NCI-H1694 treated with DMSO at 0.1 percent for 48 hours (cell line): Measurements from ENCODE around the gene RAB40B.

Experiments used
- DNase-seq: peaks from one replicate; lab custom pipeline; 2025; lab: John Stamatoyannopoulos, UW

The RAB40B gene

GRCh38 chr17:82716203-82717010, 17.9 kb upstream of the RAB40B start, which contains the start of gene FN3KRP:
FN3KRP (plus strand) TSS chr17:82716706; CDS start chr17:82716756, 50 bp downstream.
- peak; percentile 89 for DNase-seq

GRCh38 chr17:82713071-82713723, 14.7 kb upstream of the RAB40B start:
- no peak for DNase-seq

- DNase-seq, result no peak
These were observed 12.2 kb upstream of the RAB40B start for GRCh38 chr17:82710499-82711232.

GRCh38 chr17:82709676-82710498, 11.4 kb upstream of the RAB40B start:
- no peak for DNase-seq

- no peak for DNase-seq
These were observed 10.7 kb upstream of the RAB40B start for GRCh38 chr17:82709024-82709675.

- DNase-seq, result no peak
These were observed 7.3 kb upstream of the RAB40B start for GRCh38 chr17:82705756-82706155.

GRCh38 chr17:82704886-82705285, 6.4 kb upstream of the RAB40B start:
- DNase-seq, result no peak

- DNase-seq, result no peak
These were observed 5.7 kb upstream of the RAB40B start for GRCh38 chr17:82703935-82704865.

GRCh38 chr17:82703036-82703745, 4.7 kb upstream of the RAB40B start:
- DNase-seq, result no peak

- no peak for DNase-seq
These were observed 3.9 kb upstream of the RAB40B start for GRCh38 chr17:82702231-82702927.

- no peak for DNase-seq
These were observed 1.1 kb upstream of the RAB40B start for GRCh38 chr17:82699551-82699950.

GRCh38 chr17:82698974-82699442, 510 bp upstream of the RAB40B start:
- DNase-seq, result no peak

- DNase-seq, result no peak
These were observed 762 bp downstream of the RAB40B start for GRCh38 chr17:82697808-82698064.

- DNase-seq, result no peak
These were observed 1.3 kb downstream of the RAB40B start for GRCh38 chr17:82696916-82697807.

GRCh38 chr17:82696259-82696658, 2.2 kb downstream of the RAB40B start:
- DNase-seq, result no peak

GRCh38 chr17:82694647-82695046, 3.9 kb downstream of the RAB40B start:
- no peak for DNase-seq

GRCh38 chr17:82693168-82693867, 5.2 kb downstream of the RAB40B start:
- DNase-seq, result no peak
